ENCODE results near the gene CDKL1. TPM values are rescaled to one million over a fixed set of nuclear protein-coding genes. Genes with fewer than 3 reads are reported as not detected.

The CDKL1 gene
- 20.7 TPM for total RNA-seq
- long read RNA-seq, partial matches to known transcripts = 0 of 14 reads
- long read RNA-seq, other reads (novel, unspliced or antisense) = 13 of 14 reads

DNA sequence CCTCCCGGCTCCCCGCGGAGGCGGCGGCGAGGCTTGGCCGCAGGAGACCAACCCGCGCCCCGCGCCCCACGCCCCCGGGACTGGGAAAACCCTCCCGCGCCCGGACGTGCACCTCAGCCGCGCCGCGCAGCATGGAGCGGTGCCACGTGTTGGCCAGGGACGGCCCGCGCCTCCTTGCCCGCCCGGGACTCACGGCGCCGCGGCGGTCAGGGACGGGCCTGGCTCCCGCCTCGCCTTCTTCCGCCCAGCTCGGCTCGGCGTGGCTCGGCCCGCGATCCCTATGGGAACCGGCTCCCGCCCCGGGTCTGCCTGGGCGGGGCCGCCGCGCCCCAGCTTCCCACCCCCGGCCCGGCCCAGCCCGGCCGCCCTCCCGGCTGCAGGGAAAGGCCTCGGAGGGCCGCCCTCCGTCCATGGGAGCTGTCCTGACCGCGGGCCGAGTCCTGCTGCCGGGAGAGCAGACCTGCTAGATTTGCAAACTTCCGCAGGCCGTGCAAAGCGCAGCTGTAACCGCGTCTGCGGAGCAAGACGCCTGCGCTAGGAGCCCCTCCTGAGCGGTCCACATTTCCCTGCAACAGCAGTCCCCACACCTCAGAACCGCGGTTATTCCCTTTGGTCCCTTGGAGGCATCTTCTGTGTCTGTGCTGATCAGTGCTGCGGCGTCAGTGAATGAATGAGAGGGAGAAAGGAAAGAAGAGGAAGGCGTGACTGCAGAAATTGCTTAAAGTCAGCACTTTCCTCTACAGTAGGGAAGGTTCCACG, at the start of gene CDKL1:
TSS of gene CDKL1 (minus strand) at position 251 of the 759 bp plus-strand sequence. CDS start 1,013 bp downstream, outside the sequence.
- H3K4me1 ChIP-seq = peaks cover 21% of the 10 kb centered on the region
- H3K4me3 ChIP-seq = peak within 1 kb of the TSS; percentile 91
- peak within 1 kb of the TSS; percentile 93 for H3K27ac ChIP-seq
- ATAC-seq = peak; percentile 96
- H3K36me3 ChIP-seq = no peaks in the 10 kb centered on the region
- H3K9me3 ChIP-seq = no peaks in the 10 kb centered on the region
- intact Hi-C loops (cut with DNase I) = loop anchor here (10.0 kb wide), 1 partner anchor 62 kb away; no protein-coding TSS in a partner anchor
- DNase-seq = peak; percentile 88
- TF ChIP-seq, protein P1, sequence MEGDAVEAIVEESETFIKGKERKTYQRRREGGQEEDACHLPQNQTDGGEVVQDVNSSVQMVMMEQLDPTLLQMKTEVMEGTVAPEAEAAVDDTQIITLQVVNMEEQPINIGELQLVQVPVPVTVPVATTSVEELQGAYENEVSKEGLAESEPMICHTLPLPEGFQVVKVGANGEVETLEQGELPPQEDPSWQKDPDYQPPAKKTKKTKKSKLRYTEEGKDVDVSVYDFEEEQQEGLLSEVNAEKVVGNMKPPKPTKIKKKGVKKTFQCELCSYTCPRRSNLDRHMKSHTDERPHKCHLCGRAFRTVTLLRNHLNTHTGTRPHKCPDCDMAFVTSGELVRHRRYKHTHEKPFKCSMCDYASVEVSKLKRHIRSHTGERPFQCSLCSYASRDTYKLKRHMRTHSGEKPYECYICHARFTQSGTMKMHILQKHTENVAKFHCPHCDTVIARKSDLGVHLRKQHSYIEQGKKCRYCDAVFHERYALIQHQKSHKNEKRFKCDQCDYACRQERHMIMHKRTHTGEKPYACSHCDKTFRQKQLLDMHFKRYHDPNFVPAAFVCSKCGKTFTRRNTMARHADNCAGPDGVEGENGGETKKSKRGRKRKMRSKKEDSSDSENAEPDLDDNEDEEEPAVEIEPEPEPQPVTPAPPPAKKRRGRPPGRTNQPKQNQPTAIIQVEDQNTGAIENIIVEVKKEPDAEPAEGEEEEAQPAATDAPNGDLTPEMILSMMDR (IDR thresholded peaks at IDR 0.05) = no peak
- no peaks in the 10 kb centered on the region for H3K27me3 ChIP-seq

- no peak for DNase-seq
- TF ChIP-seq, protein P1 (IDR thresholded peaks at IDR 0.05) = no peak
- H3K4me3 ChIP-seq = no peak overlapping the region
- peaks cover 60% of the 10 kb centered on the region for H3K36me3 ChIP-seq
- H3K27ac ChIP-seq = no peak overlapping the region
- intact Hi-C loops (cut with DNase I) = no loop called here
- H3K27me3 ChIP-seq = no peaks in the 10 kb centered on the region
- no peaks in the 10 kb centered on the region for H3K9me3 ChIP-seq
- no peaks in the 10 kb centered on the region for H3K4me1 ChIP-seq
- ATAC-seq = no peak
Observed at GRCh38 chr14:50434528-50434927, 37.8 kb upstream of the CDKL1 start.

- no peaks in the 10 kb centered on the region for H3K27me3 ChIP-seq
- ATAC-seq (no peak), DNase-seq (no peak)
- no peaks in the 10 kb centered on the region for H3K9me3 ChIP-seq
- intact Hi-C loops (cut with DNase I) = no loop called here
- H3K4me3 ChIP-seq = no peak overlapping the region
- no peak overlapping the region for H3K27ac ChIP-seq
- TF ChIP-seq, protein P1 (IDR thresholded peaks at IDR 0.05) = no peak
- H3K4me1 ChIP-seq = no peaks in the 10 kb centered on the region
- peaks cover 52% of the 10 kb centered on the region for H3K36me3 ChIP-seq
Observed at GRCh38 chr14:50432131-50432530, 35.5 kb upstream of the CDKL1 start.

DNA sequence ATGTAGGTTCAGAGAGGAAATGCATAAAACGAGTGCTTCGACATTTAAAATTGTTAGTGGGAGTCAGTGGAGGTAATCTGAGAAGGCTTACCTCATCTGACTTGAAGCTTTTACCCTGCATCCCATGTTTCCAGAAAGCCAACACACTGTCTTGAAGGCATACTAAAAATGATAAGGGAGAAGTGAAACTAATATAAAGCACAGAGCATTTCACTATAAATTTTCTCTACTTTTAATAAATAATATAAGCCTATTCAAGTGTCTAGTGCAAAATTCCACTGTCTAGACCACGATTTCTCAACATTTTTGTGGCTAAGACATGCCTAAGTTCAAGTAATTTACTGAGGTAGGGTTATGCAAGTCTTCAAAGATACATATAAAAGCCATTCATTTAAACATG, 29.1 kb upstream of the CDKL1 start:
- DNase-seq (no peak), ATAC-seq (no peak)
- Histone ChIP-seq H3K36me3 (peaks cover 61% of the 10 kb centered on the region), H3K27me3 (no peaks in the 10 kb centered on the region), H3K9me3 (no peaks in the 10 kb centered on the region), H3K4me1 (no peaks in the 10 kb centered on the region), H3K4me3 (no peak overlapping the region), H3K27ac (no peak overlapping the region)
- intact Hi-C loops (cut with DNase I) = no loop called here
- TF ChIP-seq, protein P1 (IDR thresholded peaks at IDR 0.05) = no peak

DNA sequence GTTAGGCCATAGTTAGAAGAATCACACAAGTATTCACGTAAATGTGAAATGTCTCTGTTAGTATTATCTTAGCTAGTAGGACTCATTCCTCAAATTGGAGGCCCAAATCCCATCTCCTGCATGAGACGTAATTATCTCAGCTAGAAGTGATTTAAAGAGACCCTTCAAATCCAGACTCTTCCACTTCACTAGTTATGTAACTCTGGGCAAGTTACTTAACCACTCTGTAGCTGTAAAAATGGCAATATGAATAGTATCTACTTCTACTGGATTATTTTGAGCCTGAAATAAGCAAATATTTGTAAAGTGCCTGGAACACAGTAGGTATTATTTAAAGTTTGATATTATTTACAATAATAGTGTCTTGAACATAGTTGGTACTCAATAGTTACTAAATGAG, 28.4 kb upstream of the CDKL1 start:
- Histone ChIP-seq H3K36me3 (peaks cover 68% of the 10 kb centered on the region), H3K4me3 (no peak overlapping the region), H3K9me3 (no peaks in the 10 kb centered on the region), H3K27me3 (no peaks in the 10 kb centered on the region), H3K27ac (no peak overlapping the region), H3K4me1 (no peaks in the 10 kb centered on the region)
- TF ChIP-seq, protein P1 (IDR thresholded peaks at IDR 0.05) = no peak
- ATAC-seq (no peak), DNase-seq (no peak)
- intact Hi-C loops (cut with DNase I) = no loop called here
